ENCODE measurements around the gene CCNI.
"Not testable (repeated sequence)": the region's sequence is repeated elsewhere in the genome, so short reads cannot be mapped to it uniquely, and the experiment has no call there.

CCNI gene

DNA sequence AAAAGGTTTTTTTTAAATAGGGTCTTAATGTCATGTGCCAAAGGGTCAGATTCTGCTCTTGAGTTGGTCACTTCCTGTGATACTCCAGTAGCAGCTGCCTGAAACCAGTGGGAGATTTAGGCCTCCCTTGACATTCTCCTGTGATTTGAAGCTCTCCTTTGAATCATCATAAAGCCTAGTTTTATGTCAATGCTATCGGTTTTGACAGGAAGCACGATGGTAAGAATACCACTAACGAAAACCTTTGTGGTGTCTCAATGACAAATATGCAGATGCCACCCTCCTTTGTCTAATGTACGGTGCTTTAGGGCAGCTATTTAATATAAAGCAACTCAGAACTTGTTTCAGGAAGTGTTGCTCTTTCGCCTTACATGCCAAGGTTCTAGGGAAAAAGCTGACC, 44.2 kb downstream of the CCNI start:
- DNase-seq (ENCODE audit: low read depth in 2 of 2): no peak
- no peak overlapping the region for H3K4me3 ChIP-seq (replicated peaks in 1 of 2; ENCODE audit: low read depth in 2 of 2, low read length in 2 of 2)

DNA sequence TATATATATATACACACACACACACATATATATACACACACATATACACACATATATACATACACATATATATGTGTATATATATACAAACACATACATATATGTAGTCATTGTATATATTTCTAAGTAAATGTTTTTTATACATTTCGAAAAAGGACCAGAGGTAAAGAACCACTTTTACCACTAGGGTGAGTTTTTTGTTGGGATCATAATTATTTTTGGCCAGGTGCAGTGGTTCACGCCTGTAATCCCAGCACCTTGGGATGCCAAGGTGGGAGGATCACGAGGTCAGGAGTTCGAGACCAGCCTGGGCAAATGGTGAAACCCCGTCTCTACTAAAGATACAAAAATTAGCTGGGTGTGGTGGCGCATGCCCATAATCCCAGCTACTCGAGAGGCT, 46.0 kb downstream of the CCNI start:
- DNase-seq (ENCODE audit: low read depth in 2 of 2); H3K4me3 ChIP-seq (replicated peaks in 1 of 2; ENCODE audit: low read depth in 2 of 2, low read length in 2 of 2): not testable (repeated sequence)

More for the DNA sequence above, 44.2 kb downstream of the CCNI start:
- TF ChIP-seq, protein P1, sequence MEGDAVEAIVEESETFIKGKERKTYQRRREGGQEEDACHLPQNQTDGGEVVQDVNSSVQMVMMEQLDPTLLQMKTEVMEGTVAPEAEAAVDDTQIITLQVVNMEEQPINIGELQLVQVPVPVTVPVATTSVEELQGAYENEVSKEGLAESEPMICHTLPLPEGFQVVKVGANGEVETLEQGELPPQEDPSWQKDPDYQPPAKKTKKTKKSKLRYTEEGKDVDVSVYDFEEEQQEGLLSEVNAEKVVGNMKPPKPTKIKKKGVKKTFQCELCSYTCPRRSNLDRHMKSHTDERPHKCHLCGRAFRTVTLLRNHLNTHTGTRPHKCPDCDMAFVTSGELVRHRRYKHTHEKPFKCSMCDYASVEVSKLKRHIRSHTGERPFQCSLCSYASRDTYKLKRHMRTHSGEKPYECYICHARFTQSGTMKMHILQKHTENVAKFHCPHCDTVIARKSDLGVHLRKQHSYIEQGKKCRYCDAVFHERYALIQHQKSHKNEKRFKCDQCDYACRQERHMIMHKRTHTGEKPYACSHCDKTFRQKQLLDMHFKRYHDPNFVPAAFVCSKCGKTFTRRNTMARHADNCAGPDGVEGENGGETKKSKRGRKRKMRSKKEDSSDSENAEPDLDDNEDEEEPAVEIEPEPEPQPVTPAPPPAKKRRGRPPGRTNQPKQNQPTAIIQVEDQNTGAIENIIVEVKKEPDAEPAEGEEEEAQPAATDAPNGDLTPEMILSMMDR (IDR thresholded peaks at IDR 0.05; ENCODE audit: low read depth, low read length): no peak

DNA sequence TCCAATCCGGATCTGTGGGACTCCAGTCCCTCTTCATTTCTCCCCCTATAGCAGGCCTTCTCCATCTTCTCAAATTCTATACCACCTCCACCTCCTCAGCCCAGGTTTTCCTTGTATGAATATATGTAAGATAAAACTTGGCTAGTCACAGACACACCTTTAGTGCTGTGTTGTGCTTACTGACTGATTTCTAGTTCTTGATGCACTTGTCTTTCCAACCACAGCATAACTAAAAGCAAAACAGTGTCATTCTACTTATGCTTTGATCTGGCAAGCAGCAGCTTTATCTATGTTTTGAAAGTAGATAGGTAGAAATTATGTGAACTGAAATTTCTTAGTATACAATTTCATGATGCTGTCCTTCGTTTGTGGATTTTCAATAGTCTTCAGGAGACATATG, 47.5 kb downstream of the CCNI start:
- H3K4me3 ChIP-seq (replicated peaks in 1 of 2; ENCODE audit: low read depth in 2 of 2, low read length in 2 of 2): no peak overlapping the region
- no peak for DNase-seq (ENCODE audit: low read depth in 2 of 2)
- TF ChIP-seq, protein P1 (IDR thresholded peaks at IDR 0.05; ENCODE audit: low read depth, low read length): no peak

DNA sequence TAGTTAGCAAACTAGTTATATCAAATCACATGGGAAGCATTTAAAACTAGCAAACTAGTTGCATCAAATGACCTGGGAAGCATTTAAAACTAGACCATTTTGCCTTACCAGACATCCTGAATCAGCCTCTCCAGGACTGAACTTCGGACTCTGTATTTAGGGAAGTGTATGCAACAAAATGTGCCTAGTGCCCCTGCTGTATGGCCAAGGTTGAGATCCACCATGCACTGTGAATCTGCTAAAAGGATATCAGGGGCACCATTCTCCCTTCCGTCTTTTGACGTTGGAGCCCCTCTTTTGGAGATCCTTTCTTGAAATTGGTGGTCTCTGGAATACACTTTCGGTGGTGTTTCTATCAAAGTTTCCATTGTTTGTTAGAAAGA, 49.5 kb downstream of the CCNI start:
- TF ChIP-seq, protein P1 (IDR thresholded peaks at IDR 0.05; ENCODE audit: low read depth, low read length): no peak
- H3K4me3 ChIP-seq (replicated peaks in 1 of 2; ENCODE audit: low read depth in 2 of 2, low read length in 2 of 2): no peak overlapping the region
- no peak for DNase-seq (ENCODE audit: low read depth in 2 of 2)

DNA sequence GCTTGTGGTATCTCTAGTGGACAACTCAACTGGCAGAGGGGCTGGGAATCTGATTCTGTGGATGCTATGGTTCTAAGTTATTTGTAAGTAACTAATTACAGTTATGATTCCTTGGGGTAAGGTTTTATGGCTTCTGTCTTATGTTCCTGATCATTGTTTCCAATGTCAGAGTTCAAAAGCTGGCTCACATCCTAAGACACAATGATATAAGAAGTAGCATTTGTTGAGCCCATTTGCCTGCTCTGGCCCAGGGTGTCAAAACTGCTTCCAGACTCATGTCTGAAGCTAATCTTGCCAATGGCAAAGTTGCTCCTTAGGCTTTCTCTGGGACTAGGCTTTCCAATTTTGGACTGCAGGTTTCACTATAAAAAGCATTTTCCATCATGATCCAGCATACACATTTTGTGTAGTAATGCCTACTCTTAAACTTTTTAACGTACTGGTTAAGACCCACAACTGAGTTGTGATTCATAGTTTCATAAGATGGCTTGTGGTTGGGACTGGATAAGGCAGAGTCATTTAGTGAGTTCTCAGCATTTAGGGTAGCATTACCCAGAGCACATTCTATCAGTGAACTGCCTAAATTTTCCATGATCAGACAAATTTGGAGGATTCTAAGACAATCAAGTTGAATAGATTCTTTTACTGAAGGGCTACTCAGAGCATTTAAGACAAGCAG, 50.0 kb downstream of the CCNI start:
- TF ChIP-seq, protein P1 (IDR thresholded peaks at IDR 0.05; ENCODE audit: low read depth, low read length): no peak

DNA sequence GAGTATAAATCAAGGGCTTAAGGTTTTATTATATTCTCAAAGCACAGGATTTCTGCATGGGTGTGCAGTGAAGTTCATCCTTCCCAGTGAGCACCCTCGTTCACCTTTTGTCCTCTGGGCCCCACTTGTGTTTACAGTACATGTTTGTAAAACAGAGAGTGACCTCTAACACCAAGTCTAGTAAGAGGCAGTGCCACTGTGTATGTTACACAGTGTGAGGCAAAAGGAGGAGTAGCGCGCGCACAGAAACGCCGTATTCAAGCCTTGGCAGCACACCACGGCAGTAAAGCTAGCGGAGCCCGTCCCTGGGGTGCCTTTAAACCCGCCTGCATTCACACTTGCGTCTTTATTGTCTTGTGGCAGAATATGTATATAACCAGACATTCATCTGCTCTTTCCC, 51.9 kb downstream of the CCNI start:
- no peak for DNase-seq (ENCODE audit: low read depth in 2 of 2)
- no peak overlapping the region for H3K4me3 ChIP-seq (replicated peaks in 1 of 2; ENCODE audit: low read depth in 2 of 2, low read length in 2 of 2)
- TF ChIP-seq, protein P1 (IDR thresholded peaks at IDR 0.05; ENCODE audit: low read depth, low read length): no peak

More for the DNA sequence above, 50.0 kb downstream of the CCNI start:
- DNase-seq (ENCODE audit: low read depth in 2 of 2): peak; percentile 37 to 73
- no peak overlapping the region for H3K4me3 ChIP-seq (replicated peaks in 1 of 2; ENCODE audit: low read depth in 2 of 2, low read length in 2 of 2)

DNA sequence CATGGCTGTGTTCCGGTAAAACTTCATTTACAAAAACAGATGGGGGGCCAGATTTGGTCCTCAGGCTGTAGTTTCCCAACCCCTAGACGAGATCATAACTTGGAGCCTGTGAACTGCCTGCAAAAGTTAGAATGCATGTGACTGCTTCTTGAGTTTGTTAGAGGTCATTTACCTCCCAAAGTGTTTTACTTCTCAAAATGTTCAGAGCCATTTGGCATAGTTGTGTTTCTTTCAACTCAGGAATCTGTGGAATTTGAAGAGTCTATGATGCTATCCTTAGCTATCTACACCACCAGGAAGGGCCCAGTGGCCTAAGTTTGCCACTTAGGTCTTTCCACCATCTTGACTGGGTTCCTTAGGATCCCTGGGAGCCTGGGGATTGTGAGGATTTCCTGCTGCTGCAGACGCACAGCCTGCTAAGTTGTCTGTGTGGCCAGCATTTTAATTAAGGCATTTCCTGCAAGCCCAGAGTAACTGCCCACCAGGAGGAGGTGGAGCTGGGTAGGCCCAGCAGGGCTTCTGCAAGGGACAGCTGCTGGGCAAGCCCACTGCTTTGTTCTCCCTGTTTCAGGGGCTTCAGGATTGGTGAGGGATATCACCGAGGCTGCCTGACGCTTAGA, 53.1 kb downstream of the CCNI start:
- TF ChIP-seq, protein P1 (IDR thresholded peaks at IDR 0.05; ENCODE audit: low read depth, low read length): no peak
- no peak overlapping the region for H3K4me3 ChIP-seq (replicated peaks in 1 of 2; ENCODE audit: low read depth in 2 of 2, low read length in 2 of 2)
- peak; percentile 80 to 81 for DNase-seq (ENCODE audit: low read depth in 2 of 2)
